Kidney epithelial cell (primary cell): Measurements from ENCODE around the gene GLB1L3. TPM values are rescaled to one million over a fixed set of nuclear protein-coding genes. Genes with fewer than 3 reads are reported as not detected.

Source experiments
- DNase-seq: peaks from one replicate; pipeline ENCODE4 v3.0.0-alpha.2; 2010; ENCODE audit warnings: low read depth
- H3K27me3 ChIP-seq: 2 replicates; pipeline ENCODE4 v1.6.0; 2011; ENCODE audit warnings: low read length; ENCODE audit not compliant: control insufficient read depth, insufficient read depth
- H3K36me3 ChIP-seq: 2 replicates; pipeline ENCODE4 v1.5.1; 2011; ENCODE audit warnings: low read length; ENCODE audit not compliant: control insufficient read depth, insufficient read depth
- H3K4me3 ChIP-seq: 2 replicates; pipeline ENCODE4 v1.5.1; 2011; ENCODE audit warnings: low read depth, mild to moderate bottlenecking, control low read depth, low read length
- CTCF ChIP-seq: IDR thresholded peaks from 2 replicates; pipeline ENCODE4 v1.5.1; 2011; ENCODE audit warnings: mild to moderate bottlenecking, moderate library complexity, low read length, control low read depth, inconsistent platforms; ENCODE audit not compliant: insufficient read depth, poor library complexity, severe bottlenecking
- total RNA-seq: library from RNA; depleted of rRNA; stranded (reverse); fragments of >200 nt; gene quantifications from 2 replicates; pipeline ENCODE4 v1.2.3, GENCODE V29; 2015

Gene GLB1L3
- total RNA-seq, 1 donor from 2014 or later, result 0.75 TPM

- TF ChIP-seq CTCF, result no peak
- Histone ChIP-seq H3K36me3 (no peaks in the 10 kb centered on the region), H3K4me3 (no peak overlapping the region), H3K27me3 (no peaks in the 10 kb centered on the region)
- no peak for DNase-seq
These were observed 90.1 kb downstream of the GLB1L3 start for GRCh38 chr11:134366254-134366653.

- no peak for DNase-seq
- Histone ChIP-seq H3K27me3 (no peaks in the 10 kb centered on the region), H3K4me3 (no peak overlapping the region), H3K36me3 (no peaks in the 10 kb centered on the region)
- no peak for TF ChIP-seq CTCF
These were observed 91.6 kb downstream of the GLB1L3 start for GRCh38 chr11:134367781-134368180.

Other genes with a start within 250 kb of the GLB1L3 start
- gene JAM3, start 207.3 kb upstream of the GLB1L3 start, total RNA-seq, result 24.6 and 28.0 TPM in 2 replicates
- gene NCAPD3, start 52.4 kb upstream of the GLB1L3 start, total RNA-seq, result 9.7 and 18.6 TPM in 2 replicates
- 26.9 and 28.6 TPM in 2 replicates for gene VPS26B, start 51.7 kb upstream of the GLB1L3 start, total RNA-seq
- 77.1 and 89.4 TPM in 2 replicates for gene THYN1, start 23.0 kb upstream of the GLB1L3 start, total RNA-seq
- 20.0 and 20.4 TPM in 2 replicates for gene ACAD8, start 22.8 kb upstream of the GLB1L3 start, total RNA-seq
- 14.8 and 16.3 TPM in 2 replicates for gene GLB1L2, start 55.6 kb downstream of the GLB1L3 start, total RNA-seq
- gene B3GAT1, start 135.9 kb downstream of the GLB1L3 start, total RNA-seq, result 0.48 and 0.71 TPM in 2 replicates